HUES6 (cell line): ENCODE measurements around the gene GRM4.
"Not testable (repeated sequence)": the region's sequence is repeated elsewhere in the genome, so short reads cannot be mapped to it uniquely, and the experiment has no call there.

ENCODE experiments used
- H3K27ac ChIP-seq: 2 replicates; pipeline ENCODE4 v1.7.0; 2013; ENCODE audit warnings: low read depth, mild to moderate bottlenecking, low read length, inconsistent platforms
- H3K27me3 ChIP-seq: 2 replicates; pipeline ENCODE4 v1.6.1; 2013; ENCODE audit warnings: low read length; ENCODE audit not compliant: control insufficient read depth, insufficient read depth
- H3K36me3 ChIP-seq: 2 replicates; pipeline ENCODE4 v1.6.1; 2013; ENCODE audit warnings: low read length; ENCODE audit not compliant: control insufficient read depth, insufficient read depth
- H3K4me1 ChIP-seq: 2 replicates; pipeline ENCODE4 v1.6.1; 2013; ENCODE audit warnings: low read length; ENCODE audit not compliant: control insufficient read depth, insufficient read depth
- H3K4me3 ChIP-seq: 2 replicates; pipeline ENCODE4 v1.5.1; 2013; ENCODE audit warnings: low read depth, low read length
- H3K9ac ChIP-seq: one replicate; pipeline ENCODE4 v1.6.1; 2013; ENCODE audit warnings: mild to moderate bottlenecking, low read length
- H3K9me3 ChIP-seq: 2 replicates; pipeline ENCODE4 v1.6.1; 2013; ENCODE audit warnings: low read depth, low read length; ENCODE audit not compliant: control insufficient read depth, insufficient read depth

Gene GRM4

DNA sequence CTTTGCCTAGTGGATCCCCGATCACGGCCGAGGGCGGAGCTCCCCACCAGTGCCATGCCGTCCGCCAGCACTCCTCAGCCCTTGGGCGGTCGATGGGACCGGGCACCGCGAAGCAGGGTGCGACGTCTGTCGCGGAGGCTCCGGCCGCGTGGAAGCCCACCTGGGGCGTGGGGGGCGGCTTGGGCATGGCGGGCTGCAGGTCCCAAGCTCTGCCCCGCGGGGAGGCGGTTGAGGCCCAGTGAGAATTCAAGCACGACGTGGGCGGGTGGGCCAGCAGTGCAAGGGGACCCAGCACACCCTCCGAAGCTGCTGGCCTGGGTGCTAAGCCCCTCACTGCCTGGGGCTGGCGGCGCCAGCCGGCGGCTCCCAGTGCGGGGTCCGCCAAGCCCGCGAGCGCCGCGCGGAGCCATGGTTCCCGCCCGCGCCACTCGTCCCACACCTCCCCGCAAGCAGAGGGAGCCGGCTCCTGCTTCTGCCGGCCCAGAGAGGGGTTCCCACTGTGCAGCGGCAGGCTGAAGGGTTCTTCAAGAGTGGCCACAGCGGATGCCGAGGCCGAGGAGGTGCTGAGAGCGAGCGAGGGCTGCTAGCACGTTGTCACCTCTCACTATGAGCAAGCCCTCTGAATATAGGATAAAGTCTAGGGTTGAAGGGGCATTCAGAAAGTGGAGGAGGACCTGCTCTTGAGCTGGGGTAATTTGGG lies 128.6 kb downstream of the GRM4 start:
- Histone ChIP-seq H3K9ac (no peak overlapping the region), H3K27me3 (peaks cover 20% of the 10 kb centered on the region), H3K36me3 (no peaks in the 10 kb centered on the region), H3K9me3 (peaks cover 6% of the 10 kb centered on the region; the same call in 1 of the 2 replicates), H3K4me3 (no peak overlapping the region), H3K4me1 (peaks cover 15% of the 10 kb centered on the region), H3K27ac (no peak overlapping the region)

DNA sequence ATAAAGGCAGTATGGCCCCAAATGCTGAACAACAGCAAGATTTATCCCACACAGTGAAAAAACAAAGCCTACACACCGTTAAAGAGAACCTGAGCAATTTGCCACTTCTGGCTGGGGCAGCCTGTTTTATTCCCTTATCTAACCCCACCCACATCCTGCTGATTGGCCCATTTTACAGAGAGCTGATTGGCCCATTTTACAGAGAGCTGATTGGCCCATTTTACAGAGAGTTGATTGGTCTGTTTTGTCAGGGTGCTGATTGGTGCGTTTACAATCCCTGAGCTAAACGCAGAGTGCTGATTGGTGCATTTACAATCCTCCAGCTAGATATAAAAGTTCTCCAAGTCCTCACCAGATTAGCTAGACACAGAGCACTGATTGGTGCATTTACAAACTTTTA lies 129.3 kb downstream of the GRM4 start:
- Histone ChIP-seq H3K27me3 (peaks cover 22% of the 10 kb centered on the region), H3K4me1 (peaks cover 14% of the 10 kb centered on the region)
- not testable (repeated sequence) for H3K9ac ChIP-seq, H3K36me3 ChIP-seq, H3K4me3 ChIP-seq, H3K9me3 ChIP-seq, H3K27ac ChIP-seq

DNA sequence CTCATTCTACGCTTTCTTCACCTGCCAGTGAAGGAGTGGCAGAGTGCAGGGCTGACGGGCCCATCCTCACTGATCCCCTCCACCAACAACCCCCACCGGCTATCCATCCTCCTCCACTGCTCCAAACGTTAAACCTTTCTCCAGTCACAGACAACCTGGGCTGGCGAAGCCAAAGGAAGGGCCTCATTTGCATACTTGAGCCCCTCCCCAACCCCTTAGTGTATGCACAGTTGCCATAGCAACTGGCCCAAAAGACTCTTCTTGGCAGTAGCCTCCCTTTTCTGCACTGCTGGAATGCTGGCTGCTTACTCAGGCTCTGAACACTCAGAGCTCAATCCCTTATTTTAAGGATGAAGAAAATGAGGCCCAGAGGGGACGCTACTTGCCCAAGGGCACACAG lies 130.3 kb downstream of the GRM4 start:
- Histone ChIP-seq H3K9me3 (peaks cover 6% of the 10 kb centered on the region; the same call in 1 of the 2 replicates), H3K9ac (no peak overlapping the region), H3K4me3 (no peak overlapping the region), H3K36me3 (no peaks in the 10 kb centered on the region), H3K27me3 (peaks cover 32% of the 10 kb centered on the region), H3K27ac (no peak overlapping the region), H3K4me1 (peaks cover 14% of the 10 kb centered on the region)

DNA sequence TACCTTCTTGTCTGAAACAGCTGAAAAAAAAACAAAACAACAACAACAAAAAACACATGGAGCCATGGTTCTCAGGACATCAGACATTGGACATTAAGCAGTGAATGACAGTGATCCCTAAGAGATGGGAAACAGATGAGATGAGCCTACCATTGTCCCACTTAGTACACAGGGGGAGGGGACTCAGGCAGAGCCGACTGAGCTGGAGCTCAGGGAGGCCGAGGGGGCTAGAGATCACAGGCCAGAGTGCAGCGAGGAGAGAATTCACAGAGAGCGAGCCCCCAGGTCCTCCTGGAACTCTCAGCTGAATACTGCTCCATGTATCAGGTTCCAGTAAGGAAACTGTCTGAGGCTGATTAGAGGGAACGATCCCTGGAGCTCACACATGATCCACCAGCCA lies 134.6 kb downstream of the GRM4 start:
- Histone ChIP-seq H3K27ac (no peak overlapping the region), H3K36me3 (no peaks in the 10 kb centered on the region), H3K9ac (no peak overlapping the region), H3K4me3 (no peak overlapping the region), H3K4me1 (peaks cover 25% of the 10 kb centered on the region), H3K27me3 (peaks cover 70% of the 10 kb centered on the region), H3K9me3 (peaks cover 7% of the 10 kb centered on the region)

DNA sequence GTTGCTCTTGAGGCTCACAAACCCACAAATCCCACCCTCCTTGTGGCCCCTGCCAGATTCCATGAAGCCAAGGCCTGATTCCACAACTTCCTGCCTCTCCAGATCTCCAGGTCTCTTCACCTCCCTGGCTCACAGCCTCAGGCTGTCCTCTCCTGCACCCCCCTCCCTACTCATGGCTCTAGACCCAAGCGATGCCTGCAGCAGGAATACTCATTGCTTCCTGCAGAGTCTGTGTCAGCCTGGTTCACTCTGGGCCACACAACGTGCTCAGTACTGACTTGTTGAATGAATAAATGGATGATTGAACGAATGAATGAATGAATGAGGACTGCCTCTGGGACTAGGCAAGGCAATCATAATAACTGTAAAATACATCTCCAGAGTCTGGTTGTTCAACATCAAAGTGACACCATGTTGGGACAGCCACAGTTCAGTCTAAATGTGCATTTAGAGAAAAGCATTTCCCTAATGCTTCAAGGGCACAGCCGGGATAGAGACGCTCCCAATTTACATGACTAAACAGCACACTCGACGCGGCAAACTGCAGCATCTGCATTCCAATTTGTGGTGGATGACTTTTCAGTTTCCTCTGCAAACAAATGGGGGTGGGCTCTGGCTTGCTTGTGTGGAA lies 139.9 kb downstream of the GRM4 start:
- H3K9me3 ChIP-seq, result peaks cover 7% of the 10 kb centered on the region
- H3K4me1 ChIP-seq, result peaks cover 31% of the 10 kb centered on the region
- H3K36me3 ChIP-seq, result no peaks in the 10 kb centered on the region
- no peak overlapping the region for H3K9ac ChIP-seq
- no peak overlapping the region for H3K27ac ChIP-seq
- peaks cover 83% of the 10 kb centered on the region for H3K27me3 ChIP-seq
- H3K4me3 ChIP-seq, result peak overlapping the region; percentile 13; the same call in 1 of the 2 replicates

DNA sequence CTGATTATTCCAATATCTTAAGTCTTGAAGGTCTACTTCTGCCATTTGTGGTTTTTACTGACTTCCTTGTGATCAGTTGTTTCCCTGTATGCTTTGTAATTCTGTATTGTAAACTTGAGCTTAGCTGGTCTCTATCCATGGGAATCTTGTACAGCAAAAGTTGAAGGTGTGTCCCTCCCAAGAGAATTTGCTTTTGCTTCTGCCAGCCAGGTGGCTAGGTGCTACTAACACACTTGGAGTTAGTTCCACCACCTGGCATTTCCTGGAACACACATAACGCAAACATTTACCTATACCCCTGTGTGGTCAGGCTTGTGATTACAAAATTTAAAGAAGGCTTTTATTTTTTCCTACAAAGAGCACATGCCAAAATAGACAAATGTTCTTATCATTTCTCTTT lies 141.2 kb downstream of the GRM4 start:
- Histone ChIP-seq H3K4me3 (no peak overlapping the region), H3K36me3 (no peaks in the 10 kb centered on the region), H3K9me3 (peaks cover 7% of the 10 kb centered on the region), H3K27me3 (peaks cover 83% of the 10 kb centered on the region), H3K4me1 (peaks cover 31% of the 10 kb centered on the region), H3K27ac (no peak overlapping the region), H3K9ac (no peak overlapping the region)

DNA sequence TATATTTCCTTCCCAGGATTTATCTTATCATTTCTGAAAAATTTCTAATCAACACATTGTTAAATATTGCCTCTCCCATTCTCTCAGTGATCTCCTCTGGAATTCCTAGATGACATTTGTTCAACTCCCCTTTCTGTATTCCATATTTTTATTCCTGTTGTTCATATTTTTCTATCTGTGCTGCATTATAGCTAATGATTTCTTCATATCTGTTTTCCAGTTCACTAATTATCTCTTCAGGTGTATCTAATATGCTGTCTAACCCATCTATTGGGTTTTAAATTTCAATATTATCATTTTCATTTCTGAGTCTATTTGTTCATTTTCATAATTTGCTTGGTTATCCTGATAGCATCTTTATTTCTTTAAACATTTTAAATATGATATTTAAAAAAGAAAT lies 141.9 kb downstream of the GRM4 start:
- H3K27ac ChIP-seq, result no peak overlapping the region
- H3K27me3 ChIP-seq, result peaks cover 81% of the 10 kb centered on the region
- H3K4me1 ChIP-seq, result peaks cover 31% of the 10 kb centered on the region
- H3K4me3 ChIP-seq, result no peak overlapping the region
- peaks cover 7% of the 10 kb centered on the region for H3K9me3 ChIP-seq
- no peaks in the 10 kb centered on the region for H3K36me3 ChIP-seq
- no peak overlapping the region for H3K9ac ChIP-seq

DNA sequence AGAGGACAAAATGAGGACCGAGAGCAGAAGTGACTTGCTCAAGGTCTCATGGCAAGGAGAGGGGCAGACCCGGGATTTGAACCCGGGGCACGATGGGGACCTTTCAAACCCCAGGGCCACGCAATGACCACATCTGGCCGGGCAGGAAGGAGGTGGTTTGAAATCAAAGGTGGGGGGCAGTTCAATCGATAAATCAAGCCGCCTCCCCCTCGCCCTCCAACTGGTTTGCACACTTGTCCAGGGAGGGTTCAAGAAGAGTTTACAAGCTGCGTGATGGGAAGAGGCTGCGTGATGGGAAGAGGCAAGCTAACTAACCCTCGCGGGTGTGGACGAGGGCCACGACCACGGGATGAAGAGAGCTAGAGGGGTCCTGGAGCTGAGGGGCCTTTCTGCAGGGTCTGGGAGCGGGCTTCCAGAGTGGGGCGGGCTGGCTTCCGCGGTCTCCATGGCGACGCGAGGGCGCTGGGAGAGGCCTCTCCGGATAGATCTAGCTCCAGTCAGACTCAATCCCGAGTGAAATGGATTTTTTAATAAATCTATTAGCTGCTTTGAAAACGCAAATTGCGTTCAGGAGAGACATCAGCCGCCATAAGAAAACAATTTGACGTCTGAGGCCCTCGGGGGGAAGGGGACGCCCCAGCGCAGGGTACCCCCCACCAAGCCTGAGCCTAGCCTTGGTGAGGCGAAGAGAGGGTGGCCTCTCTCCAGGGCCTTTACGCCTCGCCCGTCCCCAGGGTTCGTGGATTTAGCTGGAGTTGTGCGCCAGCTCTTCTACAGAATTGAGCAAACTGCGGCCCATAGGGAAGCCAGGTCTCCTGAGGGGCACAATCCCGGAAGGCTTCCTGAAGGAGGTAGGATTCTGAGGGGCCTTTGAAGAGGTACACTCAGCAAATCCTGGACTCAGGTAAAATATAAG lies 143.9 kb downstream of the GRM4 start:
- no peaks in the 10 kb centered on the region for H3K9me3 ChIP-seq
- H3K9ac ChIP-seq, result no peak overlapping the region
- H3K27me3 ChIP-seq, result peaks cover 61% of the 10 kb centered on the region
- H3K4me1 ChIP-seq, result peaks cover 25% of the 10 kb centered on the region
- H3K36me3 ChIP-seq, result no peaks in the 10 kb centered on the region
- no peak overlapping the region for H3K4me3 ChIP-seq
- H3K27ac ChIP-seq, result no peak overlapping the region

DNA sequence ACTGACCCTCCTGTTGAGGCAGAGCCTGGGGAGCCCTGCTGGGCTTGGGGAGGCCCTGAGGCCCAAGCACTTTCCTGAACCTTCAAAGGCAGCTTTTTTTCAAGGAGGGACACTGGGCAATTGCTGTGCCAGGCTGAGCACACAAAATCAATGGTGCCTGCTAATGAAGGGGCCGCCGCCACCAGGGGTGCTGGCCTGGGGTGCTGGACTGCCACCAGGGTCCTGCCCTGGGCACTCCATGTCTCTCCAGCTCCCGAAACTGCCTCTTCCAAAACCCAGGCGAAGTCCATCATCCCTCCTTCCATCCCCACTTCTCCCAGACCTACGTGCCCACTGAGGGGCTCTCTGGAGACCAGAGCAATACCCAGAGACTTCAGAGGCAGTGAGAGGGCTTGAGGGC lies 145.6 kb downstream of the GRM4 start:
- H3K27me3 ChIP-seq, result peaks cover 61% of the 10 kb centered on the region
- no peak overlapping the region for H3K9ac ChIP-seq
- H3K36me3 ChIP-seq, result no peaks in the 10 kb centered on the region
- no peak overlapping the region for H3K27ac ChIP-seq
- no peaks in the 10 kb centered on the region for H3K9me3 ChIP-seq
- H3K4me3 ChIP-seq, result no peak overlapping the region
- peaks cover 11% of the 10 kb centered on the region for H3K4me1 ChIP-seq

DNA sequence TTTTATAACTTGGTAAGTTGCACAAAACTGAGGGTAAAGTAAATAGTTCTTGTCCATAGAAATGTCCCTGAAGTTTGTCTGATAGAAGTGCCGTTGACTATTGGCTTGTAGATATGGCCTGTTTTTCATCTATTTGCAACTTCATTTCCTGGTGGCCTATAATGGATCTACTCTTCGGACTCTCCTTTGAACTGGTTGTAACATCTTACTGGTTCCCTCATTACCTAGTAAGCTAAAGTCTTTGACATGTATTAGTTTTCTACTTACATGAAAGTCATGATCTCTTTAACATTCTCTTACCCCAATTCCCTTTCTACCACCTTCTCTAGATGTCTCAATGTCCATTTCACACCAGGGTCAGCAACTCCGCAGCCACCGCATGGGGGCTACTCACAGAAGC lies 146.3 kb downstream of the GRM4 start:
- Histone ChIP-seq H3K27me3 (peaks cover 53% of the 10 kb centered on the region), H3K4me3 (no peak overlapping the region), H3K36me3 (no peaks in the 10 kb centered on the region), H3K4me1 (peaks cover 10% of the 10 kb centered on the region; the same call in 1 of the 2 replicates), H3K9ac (no peak overlapping the region), H3K9me3 (no peaks in the 10 kb centered on the region), H3K27ac (no peak overlapping the region)

DNA sequence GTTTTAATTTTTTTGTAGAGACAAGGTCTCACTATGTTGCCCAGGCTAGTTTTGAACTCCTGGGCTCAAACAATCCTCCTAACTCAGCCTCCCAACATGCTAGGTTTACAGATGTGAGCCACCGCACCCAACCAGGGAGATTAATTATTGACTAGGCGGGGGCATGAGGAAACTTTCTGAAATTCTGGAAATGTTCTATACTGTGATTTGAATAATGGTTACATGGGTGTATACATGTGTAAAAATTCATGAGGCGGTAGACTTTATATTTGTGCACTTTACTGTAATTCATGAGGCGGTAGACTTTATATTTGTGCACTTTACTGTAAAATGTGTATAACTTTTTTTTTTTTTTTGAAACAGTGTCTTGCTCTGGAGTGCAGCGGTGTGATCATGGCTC lies 147.2 kb downstream of the GRM4 start:
- Histone ChIP-seq H3K27me3 (peaks cover 46% of the 10 kb centered on the region), H3K9ac (no peak overlapping the region), H3K36me3 (no peaks in the 10 kb centered on the region)

More for the DNA sequence above, 147.2 kb downstream of the GRM4 start:
- Histone ChIP-seq H3K9me3 (no peaks in the 10 kb centered on the region), H3K27ac (no peak overlapping the region), H3K4me3 (no peak overlapping the region), H3K4me1 (peaks cover 13% of the 10 kb centered on the region; the same call in 1 of the 2 replicates)
